ENCODE measurements around the gene PNPLA7. TPM values are rescaled to one million over a fixed set of nuclear protein-coding genes. Genes with fewer than 3 reads are reported as not detected.
A peak's percentile ranks its signal among the peaks of the same experiment; 100 is the strongest.
"Not testable (repeated sequence)": the region's sequence is repeated elsewhere in the genome, so short reads cannot be mapped to it uniquely, and the experiment has no call there.

PNPLA7 gene
- total and polyA plus RNA-seq, 2 of the 13 experiments (the other 11 are each of a cell fraction or from before 2014, with no cell fraction given): 0.42 to 1.5 TPM

DNA sequence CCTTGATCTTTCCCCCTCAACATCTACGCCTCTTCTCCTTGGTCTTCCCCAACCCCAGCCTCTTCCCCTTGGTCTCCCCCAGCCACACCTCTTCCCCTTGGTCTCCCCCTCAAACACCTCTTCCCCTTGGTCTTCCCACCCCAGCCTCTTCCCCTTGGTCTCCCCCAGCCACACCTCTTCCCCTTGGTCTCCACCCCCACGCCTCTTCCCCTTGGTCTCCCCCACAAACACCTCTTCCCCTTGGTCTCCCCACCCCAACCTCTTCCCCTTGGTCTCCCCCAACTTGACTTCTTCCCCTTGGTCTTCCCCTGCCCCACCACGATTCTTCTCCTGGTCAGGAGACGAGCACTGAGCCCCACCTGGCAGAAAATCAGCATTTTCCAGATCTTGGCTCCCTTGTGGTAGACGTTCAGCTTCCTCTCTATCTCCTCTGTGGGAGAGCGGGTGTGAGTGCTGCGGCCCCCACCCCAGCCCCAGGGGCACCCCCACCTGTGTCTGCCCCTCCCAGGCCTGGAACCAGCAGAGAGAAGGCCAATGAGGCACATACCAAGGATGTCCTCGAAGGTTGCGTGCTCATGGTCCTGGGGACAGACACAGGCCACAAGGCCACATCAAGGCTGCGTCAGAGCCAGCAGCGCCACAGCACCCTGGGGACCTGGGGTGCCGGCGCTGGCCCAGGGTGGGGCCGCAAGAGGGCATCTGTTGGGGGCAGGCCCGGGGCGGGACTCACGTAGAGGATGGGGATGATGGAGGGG lies 98.0 kb downstream of the PNPLA7 start:
- Histone ChIP-seq H3K36me3 (replicated peaks in 1 of 2; ENCODE audit: control insufficient read depth in 1 of 2, insufficient read depth in 2 of 2, low read length in 2 of 2) (peaks cover 10 to 46% of the 10 kb centered on the region in 2 experiments), H3K4me1 (ENCODE audit: insufficient read depth, low read length) (peaks cover 55% of the 10 kb centered on the region), H3K4me3 (replicated peaks in 1 of 3; ENCODE audit: insufficient read depth in 1 of 3, low read depth in 2 of 3, low read length in 3 of 3) (no peak overlapping the region), H4K20me1 (ENCODE audit: insufficient read depth, low read length) (peaks cover 12% of the 10 kb centered on the region; the same call in 1 of the 2 replicates), H3K9ac (ENCODE audit: insufficient read depth, low read depth, low read length) (no peak overlapping the region), H3K27me3 (ENCODE audit: control insufficient read depth in 1 of 2, insufficient read depth in 2 of 2, low read length in 2 of 2) (no peaks in the 10 kb centered on the region), H3K4me2 (ENCODE audit: low read depth, low read length) (no peak overlapping the region; the same call in 1 of the 2 replicates), H3K27ac (ENCODE audit: extremely low read length, insufficient read depth, low read length) (peak overlapping the region; percentile 40), H3K79me2 (ENCODE audit: insufficient read depth, low read length) (peaks cover 14% of the 10 kb centered on the region), H3K9me3 (ENCODE audit: low read length) (no peaks in the 10 kb centered on the region), H2AFZ (ENCODE audit: low read length) (no peak overlapping the region)
- intact Hi-C loops (cut with micrococcal nuclease; ENCODE audit: unreplicated experiment) (no loop called here), in situ Hi-C loops (cut with HindIII; ENCODE audit: extremely low pct_ligation_motif_present, low pct_unique_long_range_greater_than_20kb) (no loop called here)
- ChIA-PET POLR2A (interaction anchor here (0.6 kb wide), 1 partner anchor 81 kb away, joined by 3 read pairs; no protein-coding TSS in a partner anchor), CTCF (ENCODE audit: low intra/inter-chr PET ratio, low total read pairs) (no interaction called here)
- TF ChIP-seq, protein P1, sequence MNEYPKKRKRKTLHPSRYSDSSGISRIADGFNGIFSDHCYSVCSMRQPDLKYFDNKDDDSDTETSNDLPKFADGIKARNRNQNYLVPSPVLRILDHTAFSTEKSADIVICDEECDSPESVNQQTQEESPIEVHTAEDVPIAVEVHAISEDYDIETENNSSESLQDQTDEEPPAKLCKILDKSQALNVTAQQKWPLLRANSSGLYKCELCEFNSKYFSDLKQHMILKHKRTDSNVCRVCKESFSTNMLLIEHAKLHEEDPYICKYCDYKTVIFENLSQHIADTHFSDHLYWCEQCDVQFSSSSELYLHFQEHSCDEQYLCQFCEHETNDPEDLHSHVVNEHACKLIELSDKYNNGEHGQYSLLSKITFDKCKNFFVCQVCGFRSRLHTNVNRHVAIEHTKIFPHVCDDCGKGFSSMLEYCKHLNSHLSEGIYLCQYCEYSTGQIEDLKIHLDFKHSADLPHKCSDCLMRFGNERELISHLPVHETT (CRISPR knock-in tag; conservative IDR thresholded peaks at IDR 0.05): no peak
- TF ChIP-seq ZEB1 (IDR thresholded peaks at IDR 0.05; ENCODE audit: insufficient replicate concordance, low read depth) (no peak), ARNTL (CRISPR knock-in tag; IDR thresholded peaks at IDR 0.05) (no peak)
- no peak for ATAC-seq
- BruUV-seq (replicated peaks): no TSS peak
- DNase-seq (ENCODE audit: low spot score): no peak
- WGBS (ENCODE audit: low lambda C conversion rate): 98% methylated on average over 13 of the region's 17 CpGs
- FAIRE-seq: no peak

DNA sequence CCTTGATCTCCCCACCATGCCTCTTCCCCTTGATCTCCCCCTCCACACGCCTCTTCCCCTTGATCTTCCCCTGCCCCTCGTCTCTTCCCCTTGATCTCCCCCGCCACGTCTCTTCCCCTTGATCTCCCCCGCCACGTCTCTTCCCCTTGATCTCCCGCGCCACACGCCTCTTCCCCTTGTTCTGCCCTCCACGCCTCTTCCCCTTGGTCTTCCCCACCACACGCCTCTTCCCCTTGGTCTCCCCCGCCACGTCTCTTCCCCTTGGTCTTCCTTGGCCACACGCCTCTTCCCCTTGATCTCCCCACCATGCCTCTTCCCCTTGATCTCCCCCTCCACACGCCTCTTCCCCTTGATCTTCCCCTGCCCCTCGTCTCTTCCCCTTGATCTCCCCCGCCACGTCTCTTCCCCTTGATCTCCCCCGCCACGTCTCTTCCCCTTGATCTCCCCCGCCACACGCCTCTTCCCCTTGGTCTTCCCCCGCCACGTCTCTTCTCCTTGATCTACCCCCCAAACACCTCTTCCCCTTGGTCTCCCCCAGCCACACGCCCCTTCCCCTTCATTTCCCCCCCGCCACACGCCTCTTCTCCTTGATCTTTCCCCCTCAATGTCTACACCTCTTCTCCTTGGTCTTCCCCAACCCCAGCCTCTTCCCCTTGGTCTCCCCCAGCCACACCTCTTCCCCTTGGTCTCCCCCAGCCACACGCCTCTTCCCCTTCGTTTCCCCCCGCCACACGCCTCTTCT lies 98.8 kb downstream of the PNPLA7 start:
- H3K4me2 ChIP-seq (ENCODE audit: low read depth, low read length); FAIRE-seq; H3K4me3 ChIP-seq (replicated peaks in 1 of 3; ENCODE audit: insufficient read depth in 1 of 3, low read depth in 2 of 3, low read length in 3 of 3); ATAC-seq; H3K27ac ChIP-seq (ENCODE audit: extremely low read length, insufficient read depth, low read length); H3K9ac ChIP-seq (ENCODE audit: insufficient read depth, low read depth, low read length); H3K27me3 ChIP-seq (ENCODE audit: control insufficient read depth in 1 of 2, insufficient read depth in 2 of 2, low read length in 2 of 2); DNase-seq (ENCODE audit: low spot score); CTCF ChIA-PET (ENCODE audit: low intra/inter-chr PET ratio, low total read pairs); in situ Hi-C loops (cut with HindIII; ENCODE audit: extremely low pct_ligation_motif_present, low pct_unique_long_range_greater_than_20kb); POLR2A ChIA-PET; H3K9me3 ChIP-seq (ENCODE audit: low read length); H3K79me2 ChIP-seq (ENCODE audit: insufficient read depth, low read length); intact Hi-C loops (cut with micrococcal nuclease; ENCODE audit: unreplicated experiment); H4K20me1 ChIP-seq (ENCODE audit: insufficient read depth, low read length); H2AFZ ChIP-seq (ENCODE audit: low read length); BruUV-seq (replicated peaks): not testable (repeated sequence)
- Histone ChIP-seq H3K4me1 (ENCODE audit: insufficient read depth, low read length) (peaks cover 48% of the 10 kb centered on the region), H3K36me3 (replicated peaks in 1 of 2; ENCODE audit: control insufficient read depth in 1 of 2, insufficient read depth in 2 of 2, low read length in 2 of 2) (peaks cover 10 to 39% of the 10 kb centered on the region in 2 experiments)
- 96% methylated on average over 17 of the region's 31 CpGs for WGBS (ENCODE audit: low lambda C conversion rate)

All from HepG2 (cell line).